Measurements from ENCODE around the gene WWC1.

Gene WWC1

GRCh38 chr5:168400429-168401220 lies 109.2 kb downstream of the WWC1 start:
- no peaks in the 10 kb centered on the region for H3K4me1 Mint-ChIP-seq
- CTCF ChIA-PET, result no interaction called here
- no peaks in the 10 kb centered on the region for H3K9me3 Mint-ChIP-seq
- no peaks in the 10 kb centered on the region for H3K36me3 Mint-ChIP-seq
- DNase-seq, result no peak
- H3K27ac Mint-ChIP-seq, result no peak overlapping the region
- H3K4me3 Mint-ChIP-seq, result no peak overlapping the region
- H3K27me3 Mint-ChIP-seq, result peaks cover 29% of the 10 kb centered on the region

DNA sequence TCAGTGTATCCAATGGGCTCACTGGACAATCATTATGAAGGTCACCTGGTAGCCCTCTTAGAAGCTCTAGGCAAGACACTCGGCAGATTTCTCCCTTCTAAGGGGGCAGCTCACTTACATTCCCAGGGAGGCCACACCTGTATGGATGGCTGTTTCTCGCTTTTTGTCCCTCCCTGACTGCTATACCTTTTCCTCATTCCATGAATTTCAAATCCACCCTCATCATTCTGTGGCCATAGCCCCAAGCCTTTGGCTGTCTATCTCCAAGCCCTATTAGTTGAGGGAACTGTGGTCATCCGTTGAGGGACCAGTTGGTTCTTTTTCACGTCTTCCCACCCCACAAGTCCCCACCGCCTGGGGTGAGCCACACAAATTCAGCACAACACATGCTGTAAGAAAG lies 109.8 kb downstream of the WWC1 start:
- Mint-ChIP-seq H3K4me1 (no peaks in the 10 kb centered on the region), H3K9me3 (no peaks in the 10 kb centered on the region), H3K27ac (no peak overlapping the region), H3K4me3 (no peak overlapping the region), H3K27me3 (peaks cover 29% of the 10 kb centered on the region), H3K36me3 (no peaks in the 10 kb centered on the region)
- DNase-seq, result no peak
- CTCF ChIA-PET, result no interaction called here

DNA sequence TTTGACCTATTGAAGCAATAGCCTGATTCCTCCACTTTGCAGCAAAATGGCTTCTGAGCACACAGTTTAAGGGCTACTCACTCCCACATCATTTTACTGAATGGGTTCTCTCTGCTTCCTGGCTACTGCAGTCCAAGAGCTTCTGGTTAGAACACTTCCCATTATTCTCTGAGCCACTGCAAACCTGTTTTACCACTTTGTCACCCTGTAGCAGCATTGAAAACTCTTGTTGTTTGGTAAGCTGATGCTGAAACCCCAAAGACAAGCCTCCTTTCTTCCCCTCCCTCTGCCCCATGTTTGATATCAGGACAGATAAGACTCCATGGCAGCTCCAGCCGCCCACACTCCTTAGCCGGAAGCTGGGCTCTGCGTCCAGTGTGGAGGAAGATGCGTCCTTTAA lies 110.4 kb downstream of the WWC1 start:
- H3K4me3 Mint-ChIP-seq, result no peak overlapping the region
- H3K36me3 Mint-ChIP-seq, result no peaks in the 10 kb centered on the region
- H3K27ac Mint-ChIP-seq, result no peak overlapping the region
- no peaks in the 10 kb centered on the region for H3K4me1 Mint-ChIP-seq
- H3K9me3 Mint-ChIP-seq, result no peaks in the 10 kb centered on the region
- peaks cover 29% of the 10 kb centered on the region for H3K27me3 Mint-ChIP-seq
- DNase-seq, result no peak
- CTCF ChIA-PET, result no interaction called here

- CTCF ChIA-PET, result no interaction called here
Measured at GRCh38 chr5:168404365-168404764, 112.9 kb downstream of the WWC1 start.

GRCh38 chr5:168407211-168407610 lies 115.8 kb downstream of the WWC1 start:
- no peak overlapping the region for H3K27ac Mint-ChIP-seq
- H3K27me3 Mint-ChIP-seq, result peaks cover 52% of the 10 kb centered on the region
- H3K36me3 Mint-ChIP-seq, result no peaks in the 10 kb centered on the region
- H3K4me3 Mint-ChIP-seq, result no peak overlapping the region
- no peaks in the 10 kb centered on the region for H3K9me3 Mint-ChIP-seq
- DNase-seq, result no peak
- peaks cover 27% of the 10 kb centered on the region for H3K4me1 Mint-ChIP-seq
- CTCF ChIA-PET, result no interaction called here

More at GRCh38 chr5:168404365-168404764, 112.9 kb downstream of the WWC1 start:
- H3K27me3 Mint-ChIP-seq, result peaks cover 44% of the 10 kb centered on the region
- H3K36me3 Mint-ChIP-seq, result no peaks in the 10 kb centered on the region
- H3K27ac Mint-ChIP-seq, result no peak overlapping the region
- no peak for DNase-seq
- peaks cover 8% of the 10 kb centered on the region for H3K4me1 Mint-ChIP-seq
- H3K9me3 Mint-ChIP-seq, result no peaks in the 10 kb centered on the region
- no peak overlapping the region for H3K4me3 Mint-ChIP-seq

- Mint-ChIP-seq H3K9me3 (no peaks in the 10 kb centered on the region), H3K36me3 (no peaks in the 10 kb centered on the region), H3K4me3 (no peak overlapping the region), H3K27me3 (peaks cover 42% of the 10 kb centered on the region), H3K4me1 (peaks cover 27% of the 10 kb centered on the region), H3K27ac (no peak overlapping the region)
- CTCF ChIA-PET, result no interaction called here
- no peak for DNase-seq
Measured at GRCh38 chr5:168408561-168409305, 117.3 kb downstream of the WWC1 start.

- CTCF ChIA-PET, result no interaction called here
- H3K4me3 Mint-ChIP-seq, result peak overlapping the region; percentile 57
- DNase-seq, result peak; percentile 24
- no peaks in the 10 kb centered on the region for H3K36me3 Mint-ChIP-seq
- H3K27ac Mint-ChIP-seq, result peak overlapping the region; percentile 60
- H3K9me3 Mint-ChIP-seq, result no peaks in the 10 kb centered on the region
- H3K4me1 Mint-ChIP-seq, result peaks cover 27% of the 10 kb centered on the region
- H3K27me3 Mint-ChIP-seq, result peaks cover 47% of the 10 kb centered on the region
Measured at GRCh38 chr5:168409591-168410458, 118.4 kb downstream of the WWC1 start.

GRCh38 chr5:168411871-168412270 lies 120.4 kb downstream of the WWC1 start:
- peaks cover 47% of the 10 kb centered on the region for H3K27me3 Mint-ChIP-seq
- DNase-seq, result no peak
- H3K4me3 Mint-ChIP-seq, result no peak overlapping the region
- peaks cover 27% of the 10 kb centered on the region for H3K4me1 Mint-ChIP-seq
- no peaks in the 10 kb centered on the region for H3K9me3 Mint-ChIP-seq
- H3K27ac Mint-ChIP-seq, result no peak overlapping the region
- CTCF ChIA-PET, result interaction anchor here (1.0 kb wide), 1 partner anchor 143 kb away, joined by 3 read pairs; no protein-coding TSS in a partner anchor
- H3K36me3 Mint-ChIP-seq, result no peaks in the 10 kb centered on the region

- H3K4me3 Mint-ChIP-seq, result no peak overlapping the region
- H3K27ac Mint-ChIP-seq, result no peak overlapping the region
- CTCF ChIA-PET, result no interaction called here
- H3K9me3 Mint-ChIP-seq, result no peaks in the 10 kb centered on the region
- no peaks in the 10 kb centered on the region for H3K36me3 Mint-ChIP-seq
- H3K4me1 Mint-ChIP-seq, result peaks cover 27% of the 10 kb centered on the region
- no peak for DNase-seq
- H3K27me3 Mint-ChIP-seq, result peaks cover 42% of the 10 kb centered on the region
Measured at GRCh38 chr5:168413062-168413461, 121.6 kb downstream of the WWC1 start.

DNA sequence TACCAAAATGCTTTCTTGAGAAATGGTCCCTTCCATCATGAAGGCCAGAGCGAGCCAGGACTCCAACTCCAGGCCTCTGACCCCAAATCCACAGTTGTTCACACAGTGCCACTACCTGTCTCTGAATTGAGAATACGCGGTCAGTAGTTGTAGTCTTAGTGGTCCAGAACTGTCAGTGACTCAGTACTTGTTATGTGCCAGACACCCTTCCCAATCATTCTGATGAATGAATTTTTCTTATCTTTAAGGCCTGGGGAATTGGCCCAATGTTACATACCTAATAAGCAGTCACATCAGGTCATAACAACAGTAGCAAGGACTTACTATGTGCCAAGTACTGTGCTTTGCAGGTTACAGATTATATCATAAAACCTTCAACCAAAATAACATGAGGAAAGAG lies 122.2 kb downstream of the WWC1 start:
- DNase-seq, result no peak
- H3K27ac Mint-ChIP-seq, result no peak overlapping the region
- H3K9me3 Mint-ChIP-seq, result no peaks in the 10 kb centered on the region
- no peaks in the 10 kb centered on the region for H3K36me3 Mint-ChIP-seq
- H3K4me1 Mint-ChIP-seq, result peaks cover 27% of the 10 kb centered on the region
- peaks cover 36% of the 10 kb centered on the region for H3K27me3 Mint-ChIP-seq
- CTCF ChIA-PET, result no interaction called here
- H3K4me3 Mint-ChIP-seq, result no peak overlapping the region

- Mint-ChIP-seq H3K27ac (no peak overlapping the region), H3K9me3 (no peaks in the 10 kb centered on the region), H3K36me3 (no peaks in the 10 kb centered on the region), H3K4me3 (no peak overlapping the region), H3K27me3 (peaks cover 20% of the 10 kb centered on the region), H3K4me1 (peaks cover 9% of the 10 kb centered on the region)
- CTCF ChIA-PET, result interaction anchor here (1.6 kb wide), 1 partner anchor 10 kb away, joined by 4 read pairs; no protein-coding TSS in a partner anchor
- no peak for DNase-seq
Measured at GRCh38 chr5:168415401-168415800, 124.0 kb downstream of the WWC1 start.

DNA sequence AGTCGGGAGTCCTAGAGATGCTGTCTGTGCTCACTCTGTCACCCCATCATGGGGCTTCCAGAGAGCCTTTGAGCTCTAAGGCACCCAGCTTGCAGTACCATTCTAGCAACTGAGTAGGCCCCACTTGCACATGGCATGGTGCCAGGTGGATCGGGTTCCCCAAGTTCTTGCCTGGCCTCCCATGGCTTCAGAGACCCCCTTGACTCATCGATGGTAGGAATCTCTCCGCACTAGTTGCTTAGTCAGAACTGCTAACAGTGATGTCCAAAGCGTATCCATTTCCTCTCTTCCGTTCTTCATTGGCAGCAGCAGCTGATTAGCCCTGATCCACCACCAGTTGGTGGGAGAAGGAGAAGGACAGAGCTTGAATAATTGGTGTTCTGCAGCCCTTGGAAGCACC lies 124.5 kb downstream of the WWC1 start:
- Mint-ChIP-seq H3K9me3 (no peaks in the 10 kb centered on the region), H3K36me3 (no peaks in the 10 kb centered on the region), H3K4me3 (no peak overlapping the region), H3K4me1 (peaks cover 6% of the 10 kb centered on the region), H3K27ac (no peak overlapping the region), H3K27me3 (peaks cover 19% of the 10 kb centered on the region)
- CTCF ChIA-PET, result interaction anchor here (1.6 kb wide), 1 partner anchor 9 kb away, joined by 4 read pairs; no protein-coding TSS in a partner anchor
- no peak for DNase-seq

- peak overlapping the region; percentile 6 for H3K27ac Mint-ChIP-seq
- CTCF ChIA-PET, result no interaction called here
- no peak for DNase-seq
- H3K9me3 Mint-ChIP-seq, result no peaks in the 10 kb centered on the region
- H3K27me3 Mint-ChIP-seq, result peaks cover 6% of the 10 kb centered on the region
- no peaks in the 10 kb centered on the region for H3K4me1 Mint-ChIP-seq
- H3K36me3 Mint-ChIP-seq, result no peaks in the 10 kb centered on the region
- H3K4me3 Mint-ChIP-seq, result no peak overlapping the region
Measured at GRCh38 chr5:168417731-168418429, 126.4 kb downstream of the WWC1 start.

- CTCF ChIA-PET, result no interaction called here
Measured at GRCh38 chr5:168420461-168420860, 129.0 kb downstream of the WWC1 start.

More at GRCh38 chr5:168420461-168420860, 129.0 kb downstream of the WWC1 start:
- DNase-seq, result no peak
- no peaks in the 10 kb centered on the region for H3K4me1 Mint-ChIP-seq
- no peaks in the 10 kb centered on the region for H3K36me3 Mint-ChIP-seq
- H3K27me3 Mint-ChIP-seq, result peaks cover 4% of the 10 kb centered on the region
- no peaks in the 10 kb centered on the region for H3K9me3 Mint-ChIP-seq
- H3K4me3 Mint-ChIP-seq, result no peak overlapping the region
- no peak overlapping the region for H3K27ac Mint-ChIP-seq
